ENCODE results near the gene FLNB. TPM values are rescaled to one million over a fixed set of nuclear protein-coding genes. Genes with fewer than 3 reads are reported as not detected.
"Not testable (repeated sequence)": the region's sequence is repeated elsewhere in the genome, so short reads cannot be mapped to it uniquely, and the experiment has no call there.

FLNB gene
- total RNA-seq, 1 donor from 2014 or later = 34.8 TPM

GRCh38 chr3:58047826-58048225 is 39.6 kb downstream of the FLNB start:
- intact Hi-C loops (cut with micrococcal nuclease) = no loop called here
- peak overlapping the region; percentile 78 for H3K27ac ChIP-seq (replicated peaks)
- no peaks in the 10 kb centered on the region for H3K27me3 ChIP-seq (ENCODE audit: low read depth)
- no peak for DNase-seq
- no peak overlapping the region for H3K4me3 ChIP-seq
- H3K9me3 ChIP-seq (replicated peaks) = no peaks in the 10 kb centered on the region
- peaks cover 81% of the 10 kb centered on the region for H3K4me1 ChIP-seq
- H3K36me3 ChIP-seq = no peaks in the 10 kb centered on the region
- TF ChIP-seq, protein P1, sequence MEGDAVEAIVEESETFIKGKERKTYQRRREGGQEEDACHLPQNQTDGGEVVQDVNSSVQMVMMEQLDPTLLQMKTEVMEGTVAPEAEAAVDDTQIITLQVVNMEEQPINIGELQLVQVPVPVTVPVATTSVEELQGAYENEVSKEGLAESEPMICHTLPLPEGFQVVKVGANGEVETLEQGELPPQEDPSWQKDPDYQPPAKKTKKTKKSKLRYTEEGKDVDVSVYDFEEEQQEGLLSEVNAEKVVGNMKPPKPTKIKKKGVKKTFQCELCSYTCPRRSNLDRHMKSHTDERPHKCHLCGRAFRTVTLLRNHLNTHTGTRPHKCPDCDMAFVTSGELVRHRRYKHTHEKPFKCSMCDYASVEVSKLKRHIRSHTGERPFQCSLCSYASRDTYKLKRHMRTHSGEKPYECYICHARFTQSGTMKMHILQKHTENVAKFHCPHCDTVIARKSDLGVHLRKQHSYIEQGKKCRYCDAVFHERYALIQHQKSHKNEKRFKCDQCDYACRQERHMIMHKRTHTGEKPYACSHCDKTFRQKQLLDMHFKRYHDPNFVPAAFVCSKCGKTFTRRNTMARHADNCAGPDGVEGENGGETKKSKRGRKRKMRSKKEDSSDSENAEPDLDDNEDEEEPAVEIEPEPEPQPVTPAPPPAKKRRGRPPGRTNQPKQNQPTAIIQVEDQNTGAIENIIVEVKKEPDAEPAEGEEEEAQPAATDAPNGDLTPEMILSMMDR (IDR thresholded peaks at IDR 0.05; ENCODE audit: borderline replicate concordance) = no peak

DNA sequence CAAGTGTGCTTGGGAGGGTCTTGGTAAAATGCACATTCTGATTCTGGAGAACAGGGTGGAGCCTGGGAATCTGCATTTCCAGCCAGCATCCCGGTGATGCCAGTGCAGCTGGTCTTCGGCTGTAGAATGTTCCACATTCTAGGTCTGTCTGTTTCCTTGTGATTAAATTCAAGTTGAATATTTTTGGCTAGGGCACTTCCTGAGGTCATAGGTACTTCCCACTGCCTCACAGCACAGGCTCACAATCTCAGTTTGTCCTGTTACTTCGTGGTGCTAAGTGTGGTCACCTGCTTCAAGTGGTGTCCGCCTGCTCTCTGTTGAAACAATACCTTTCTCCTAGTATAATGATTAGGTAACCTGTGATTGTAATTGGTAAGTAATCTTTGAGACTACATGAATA is 40.1 kb downstream of the FLNB start:
- Histone ChIP-seq H3K27ac (replicated peaks) (peak overlapping the region; percentile 78), H3K36me3 (no peaks in the 10 kb centered on the region), H3K4me1 (peaks cover 84% of the 10 kb centered on the region), H3K9me3 (replicated peaks) (no peaks in the 10 kb centered on the region), H3K27me3 (ENCODE audit: low read depth) (no peaks in the 10 kb centered on the region), H3K4me3 (no peak overlapping the region)
- DNase-seq = peak; percentile 22
- intact Hi-C loops (cut with micrococcal nuclease) = no loop called here
- TF ChIP-seq, protein P1 (IDR thresholded peaks at IDR 0.05; ENCODE audit: borderline replicate concordance) = no peak

GRCh38 chr3:58049143-58049785 is 41.0 kb downstream of the FLNB start:
- Histone ChIP-seq H3K9me3 (replicated peaks) (no peaks in the 10 kb centered on the region), H3K4me1 (peaks cover 81% of the 10 kb centered on the region), H3K4me3 (no peak overlapping the region), H3K36me3 (no peaks in the 10 kb centered on the region), H3K27ac (replicated peaks) (peak overlapping the region; percentile 78), H3K27me3 (ENCODE audit: low read depth) (no peaks in the 10 kb centered on the region)
- intact Hi-C loops (cut with micrococcal nuclease) = no loop called here
- TF ChIP-seq, protein P1 (IDR thresholded peaks at IDR 0.05; ENCODE audit: borderline replicate concordance) = peak; percentile 6
- DNase-seq = peak; percentile 35

DNA sequence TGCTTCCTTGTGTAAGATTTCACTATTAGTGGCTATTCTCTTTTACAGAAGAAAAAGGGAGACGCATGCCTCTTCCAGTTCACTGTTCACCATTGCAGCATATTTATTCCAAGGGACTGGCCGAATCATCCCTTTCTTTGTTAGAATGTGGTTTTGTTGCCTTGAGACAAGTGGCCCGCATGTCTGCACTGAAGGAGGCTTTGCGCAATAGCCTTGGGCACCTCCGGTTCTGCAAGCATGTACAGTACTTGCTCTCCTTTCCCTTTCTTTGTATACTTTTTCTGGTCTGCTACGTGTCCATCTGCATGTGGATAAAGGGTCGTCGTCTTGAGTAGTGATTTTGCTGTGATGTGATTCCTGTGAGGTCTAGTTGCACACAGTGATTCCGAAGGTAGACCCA is 43.0 kb downstream of the FLNB start:
- Histone ChIP-seq H3K27me3 (ENCODE audit: low read depth) (no peaks in the 10 kb centered on the region), H3K27ac (replicated peaks) (peak overlapping the region; percentile 78), H3K36me3 (no peaks in the 10 kb centered on the region), H3K4me1 (peaks cover 67% of the 10 kb centered on the region), H3K9me3 (replicated peaks) (no peaks in the 10 kb centered on the region), H3K4me3 (no peak overlapping the region)
- TF ChIP-seq, protein P1 (IDR thresholded peaks at IDR 0.05; ENCODE audit: borderline replicate concordance) = no peak
- no peak for DNase-seq
- intact Hi-C loops (cut with micrococcal nuclease) = no loop called here

GRCh38 chr3:58051658-58052261 is 43.5 kb downstream of the FLNB start:
- DNase-seq; intact Hi-C loops (cut with micrococcal nuclease); H3K27me3 ChIP-seq (ENCODE audit: low read depth); H3K4me3 ChIP-seq; H3K36me3 ChIP-seq; H3K9me3 ChIP-seq (replicated peaks): not testable (repeated sequence)
- peaks cover 67% of the 10 kb centered on the region for H3K4me1 ChIP-seq
- H3K27ac ChIP-seq (replicated peaks) = peak overlapping the region; percentile 69

Measured in left ventricle myocardium inferior (tissue), 1 donor.